GM12878 (cell line): ENCODE results near the gene KLK2. TPM values are rescaled to one million over a fixed set of nuclear protein-coding genes. Genes with fewer than 3 reads are reported as not detected.

Source experiments
- ATAC-seq: fragments of 200-7000 bp; cut with Tn5 transposase; 3 replicates; pipeline ENCODE4 v1.9.1; 2020; ENCODE audit warnings: mild to moderate bottlenecking, moderate library complexity
- BruUV-seq: library from RNA; stranded (reverse); fragments of 400-500 nt; replicated peaks from 2 replicates; lab custom pipeline; 2021; lab: Mats Ljungman, UMichigan
- CTCF ChIA-PET: fragments of 300-600 bp; sonication (Branson Sonifier 250); formaldehyde crosslinking; extraction: SDS; loops from one replicate; lab custom pipeline; 2021; ENCODE audit warnings: inconsistent platforms; lab: Yijun Ruan, JAX
- POLR2A ChIA-PET: fragments of 350-600 bp; formaldehyde crosslinking; extraction: SDS; loops from one replicate; lab custom pipeline; 2021; ENCODE audit warnings: inconsistent platforms; lab: Charles Lee
- RAD21 ChIA-PET: fragments of 300-600 bp; sonication (Branson Sonifier 250); formaldehyde crosslinking; loops from one replicate; lab custom pipeline; 2023; ENCODE audit warnings: antibody characterized with exemption; ENCODE audit not compliant: unreplicated experiment; lab: Charles Lee
- SMC1A ChIA-PET: fragments of 300-600 bp; sonication (Branson Sonifier 250); formaldehyde crosslinking; loops from one replicate; lab custom pipeline; 2023; ENCODE audit not compliant: unreplicated experiment, uncharacterized antibody; lab: Charles Lee
- DNase-seq: peaks from one replicate; pipeline ENCODE4 v3.0.0-alpha.2; 2011; ENCODE audit warnings: low read depth, low spot score
- FAIRE-seq: peaks from 3 replicates; lab custom pipeline; 2011; peaks lifted over from hg19 to GRCh38; lab: Jason Lieb, UNC
- H2AFZ ChIP-seq: 2 replicates; pipeline ENCODE4 v1.6.0; 2011; ENCODE audit warnings: low read depth, low read length, control low read depth; ENCODE audit not compliant: control insufficient read depth
- H3K27ac ChIP-seq: 2 replicates; pipeline ENCODE4 v1.5.1; 2011; ENCODE audit warnings: control low read depth; ENCODE audit not compliant: control insufficient read depth, insufficient read depth
- H3K27me3 ChIP-seq, 2 experiments: replicated peaks in 1 of 2; 2 replicates each; pipeline versions ENCODE4 v1.6.0 to v1.6.1; 2011; ENCODE audit warnings: low read length in 1 of 2; ENCODE audit not compliant: control insufficient read depth in 2 of 2, insufficient read depth in 2 of 2
- H3K36me3 ChIP-seq, 2 experiments: 2 replicates each; pipeline ENCODE4 v1.5.1; 2011; ENCODE audit warnings: low read length in 1 of 2; ENCODE audit not compliant: control insufficient read depth in 2 of 2, insufficient read depth in 2 of 2
- H3K4me1 ChIP-seq: 2 replicates; pipeline ENCODE4 v1.6.1; 2011; ENCODE audit warnings: mild to moderate bottlenecking, low read length, moderate library complexity, mixed read lengths; ENCODE audit not compliant: control insufficient read depth, insufficient read depth
- H3K4me2 ChIP-seq: 2 replicates; pipeline ENCODE4 v1.6.0; 2011; ENCODE audit warnings: control low read depth; ENCODE audit not compliant: control insufficient read depth, insufficient read depth
- H3K4me3 ChIP-seq: fragments of 200-600 bp; sonication (generic); 2 replicates; pipeline ENCODE4 v1.5.1; 2016
- H3K79me2 ChIP-seq: 2 replicates; pipeline ENCODE4 v1.6.0; 2011; ENCODE audit warnings: low read length; ENCODE audit not compliant: control insufficient read depth, insufficient read depth
- H3K9ac ChIP-seq: 2 replicates; pipeline ENCODE4 v1.8.0; 2011; ENCODE audit warnings: low read length, control low read depth, mixed read lengths; ENCODE audit not compliant: control insufficient read depth, insufficient read depth
- H3K9me3 ChIP-seq: replicated peaks from 3 replicates; pipeline ENCODE4 v1.5.1; 2011; ENCODE audit warnings: mild to moderate bottlenecking, low read length; ENCODE audit not compliant: control insufficient read depth, insufficient read depth
- H4K20me1 ChIP-seq: 2 replicates; pipeline ENCODE4 v1.6.0; 2011; ENCODE audit not compliant: control insufficient read depth, insufficient read depth
- EP300 ChIP-seq, 2 experiments: fragments of 150-350 bp in 1 of 2; IDR thresholded peaks; 2 replicates each; pipeline ENCODE4 v1.6.1; 2011 to 2012; ENCODE audit warnings: low read depth in 2 of 2, low read length in 2 of 2, borderline replicate concordance in 1 of 2, improper control_type of control experiment in 1 of 2, inconsistent platforms in 1 of 2; ENCODE audit not compliant: control insufficient read depth in 1 of 2
- MYC ChIP-seq: IDR thresholded peaks from 2 replicates; pipeline ENCODE4 v1.6.1; 2011; ENCODE audit warnings: mild to moderate bottlenecking, low read length, moderate library complexity, inconsistent platforms; ENCODE audit not compliant: insufficient read depth, insufficient replicate concordance, insufficient read length, severe bottlenecking
- NFIC ChIP-seq: IDR thresholded peaks from 2 replicates; pipeline ENCODE4 v1.6.1; 2012; ENCODE audit warnings: low read depth, mild to moderate bottlenecking, inconsistent platforms, low read length, moderate library complexity
- NR2C1 ChIP-seq: fragments of 450-650 bp; IDR thresholded peaks from 2 replicates; pipeline ENCODE4 v1.6.1; 2017; ENCODE audit warnings: antibody characterized with exemption, mild to moderate bottlenecking, moderate library complexity
- WGBS: methylation state at CpG from one replicate; pipeline ENCODE4 v1.1.6; 2016; ENCODE audit warnings: low lambda C conversion rate; ENCODE audit not compliant: insufficient replicate concordance, insufficient coverage; ENCODE audit errors: missing lambda C conversion rate; 5-methylcytosine and 5-hydroxymethylcytosine counted together
- in situ Hi-C: fragments of 300-500 bp; cut with MboI; formaldehyde crosslinking; loops from 9 replicates; pipeline ENCODE4 v1.14.3; 2018; ENCODE audit warnings: mixed read lengths
- intact Hi-C: fragments of 100-400 bp; cut with micrococcal nuclease; formaldehyde crosslinking; loops from one replicate; pipeline ENCODE4 v1.14.2; 2022; ENCODE audit not compliant: unreplicated experiment
- polyA plus RNA-seq, 11 experiments: library from polyadenylated mRNA; depleted of rRNA in 4 of 11; unstranded in 6 of 11; stranded (reverse) in 5 of 11; fragments of >200 nt; fragmentation: Nextera tagmentation in 4 of 11; fragmentation: Illumina TruSeq in 1 of 11; extraction: Ambion mirVana in 4 of 11; extraction: Trizol in 1 of 11; gene quantifications; 1 replicate in 1 of 11; 2 replicates in 10 of 11; pipeline versions ENCODE4 v1.2.1 to v1.2.3, GENCODE V29; 2011 to 2016; ENCODE audit warnings: inconsistent platforms in 2 of 11, missing spikeins in 2 of 11, low read depth in 1 of 11
- total RNA-seq, 4 experiments: library from RNA; depleted of rRNA in 3 of 4; stranded (reverse); fragments of >200 nt in 3 of 4; fragmentation: Illumina TruSeq in 1 of 4; extraction: Trizol in 1 of 4; gene quantifications; 2 replicates each; pipeline versions ENCODE4 v1.2.1 to v1.2.3, GENCODE V29; 2013 to 2021
- TF ChIP-seq, protein P1 (sequence below): IDR thresholded peaks from 2 replicates; pipeline ENCODE4 v1.6.1; 2012; ENCODE audit warnings: mild to moderate bottlenecking, low read depth, low read length

Gene KLK2
- total and polyA plus RNA-seq, 10 of the 15 experiments (the other 5 are each of a cell fraction or from before 2014, with no cell fraction given), result 0.19 to 3.1 (median 1.2) TPM

DNA sequence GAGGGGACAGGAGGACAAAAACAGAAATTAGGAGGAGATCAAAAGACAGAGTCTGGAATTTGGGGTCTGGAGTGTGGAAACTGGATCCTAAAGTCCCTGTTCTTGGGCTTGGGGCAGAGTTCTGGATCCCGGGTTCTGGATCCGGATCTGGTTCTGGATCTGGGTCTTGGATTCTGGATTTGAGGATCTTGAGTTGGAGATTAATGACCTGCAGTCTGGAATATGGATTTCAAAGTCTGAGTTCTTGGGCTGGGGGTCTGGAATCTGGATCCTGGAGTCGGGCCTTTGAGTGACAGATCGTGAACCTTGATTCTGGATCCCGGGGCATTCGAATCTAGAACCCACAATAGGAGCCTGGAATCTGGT lies 39.5 kb upstream of the KLK2 start:
- no peak for ATAC-seq
- no peaks in the 10 kb centered on the region for H3K9me3 ChIP-seq
- no peaks in the 10 kb centered on the region for H3K79me2 ChIP-seq
- no peaks in the 10 kb centered on the region for H4K20me1 ChIP-seq
- ChIA-PET POLR2A (no interaction called here), CTCF (interaction anchor here (1.1 to 1.8 kb wide), 3 partner anchors 14 to 88 kb away, joined by 3 to 5 read pairs (median 3); no protein-coding TSS in a partner anchor), SMC1A (interaction anchor here (0.8 kb wide), 1 partner anchor 62 kb away, joined by 3 read pairs; no protein-coding TSS in a partner anchor), RAD21 (interaction anchor here (1.3 kb wide), 1 partner anchor 88 kb away, joined by 5 read pairs; no protein-coding TSS in a partner anchor)
- BruUV-seq, result no TSS peak
- no peaks in the 10 kb centered on the region for H3K36me3 ChIP-seq
- no peaks in the 10 kb centered on the region for H3K27me3 ChIP-seq
- H3K9ac ChIP-seq, result no peak overlapping the region
- peaks cover 5% of the 10 kb centered on the region; the same call in 1 of the 2 replicates for H3K4me1 ChIP-seq
- no peak for TF ChIP-seq MYC
- no peak for TF ChIP-seq NFIC
- no peak for TF ChIP-seq EP300 (IDR thresholded peaks at IDR 0.05; ENCODE audit: borderline replicate concordance in 1 of 2, control insufficient read depth in 1 of 2, low read depth in 2 of 2, low read length in 2 of 2)
- no peak for TF ChIP-seq NR2C1
- TF ChIP-seq, protein P1, sequence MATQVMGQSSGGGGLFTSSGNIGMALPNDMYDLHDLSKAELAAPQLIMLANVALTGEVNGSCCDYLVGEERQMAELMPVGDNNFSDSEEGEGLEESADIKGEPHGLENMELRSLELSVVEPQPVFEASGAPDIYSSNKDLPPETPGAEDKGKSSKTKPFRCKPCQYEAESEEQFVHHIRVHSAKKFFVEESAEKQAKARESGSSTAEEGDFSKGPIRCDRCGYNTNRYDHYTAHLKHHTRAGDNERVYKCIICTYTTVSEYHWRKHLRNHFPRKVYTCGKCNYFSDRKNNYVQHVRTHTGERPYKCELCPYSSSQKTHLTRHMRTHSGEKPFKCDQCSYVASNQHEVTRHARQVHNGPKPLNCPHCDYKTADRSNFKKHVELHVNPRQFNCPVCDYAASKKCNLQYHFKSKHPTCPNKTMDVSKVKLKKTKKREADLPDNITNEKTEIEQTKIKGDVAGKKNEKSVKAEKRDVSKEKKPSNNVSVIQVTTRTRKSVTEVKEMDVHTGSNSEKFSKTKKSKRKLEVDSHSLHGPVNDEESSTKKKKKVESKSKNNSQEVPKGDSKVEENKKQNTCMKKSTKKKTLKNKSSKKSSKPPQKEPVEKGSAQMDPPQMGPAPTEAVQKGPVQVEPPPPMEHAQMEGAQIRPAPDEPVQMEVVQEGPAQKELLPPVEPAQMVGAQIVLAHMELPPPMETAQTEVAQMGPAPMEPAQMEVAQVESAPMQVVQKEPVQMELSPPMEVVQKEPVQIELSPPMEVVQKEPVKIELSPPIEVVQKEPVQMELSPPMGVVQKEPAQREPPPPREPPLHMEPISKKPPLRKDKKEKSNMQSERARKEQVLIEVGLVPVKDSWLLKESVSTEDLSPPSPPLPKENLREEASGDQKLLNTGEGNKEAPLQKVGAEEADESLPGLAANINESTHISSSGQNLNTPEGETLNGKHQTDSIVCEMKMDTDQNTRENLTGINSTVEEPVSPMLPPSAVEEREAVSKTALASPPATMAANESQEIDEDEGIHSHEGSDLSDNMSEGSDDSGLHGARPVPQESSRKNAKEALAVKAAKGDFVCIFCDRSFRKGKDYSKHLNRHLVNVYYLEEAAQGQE, result no peak
- FAIRE-seq, result no peak
- DNase-seq, result no peak
- H3K4me2 ChIP-seq, result no peak overlapping the region
- 93% methylated on average over 6 of the region's 6 CpGs for WGBS
- H3K27ac ChIP-seq, result no peak overlapping the region
- in situ Hi-C loops, result no loop called here
- no peak overlapping the region for H2AFZ ChIP-seq
- intact Hi-C loops, result loop anchor here (2.0 kb wide), 1 partner anchor 15 kb away; no protein-coding TSS in a partner anchor
- H3K4me3 ChIP-seq, result no peak overlapping the region
